ENCODE results near the gene SRXN1.

DNA sequence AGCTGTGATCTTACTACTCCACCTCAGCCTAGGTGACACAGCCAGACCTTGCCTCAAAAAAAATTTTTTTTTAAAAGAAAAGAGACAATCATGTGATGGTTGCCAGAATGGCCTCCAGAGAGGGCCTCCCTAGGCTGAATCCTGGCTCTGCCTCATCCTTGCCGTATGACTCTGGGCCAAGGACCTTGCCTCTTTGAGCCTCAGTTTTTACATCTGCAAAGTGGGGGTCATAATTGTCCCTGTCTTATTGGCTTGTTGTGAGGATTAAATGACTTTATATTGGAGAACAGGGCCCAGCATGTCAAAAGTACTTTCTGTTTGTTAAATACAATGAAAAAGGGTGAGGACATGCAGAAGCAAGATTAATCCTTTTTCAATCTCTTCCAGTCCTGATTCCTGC lies 14.4 kb downstream of the SRXN1 start:
- TF ChIP-seq POLR2A (IDR thresholded peaks at IDR 0.05; ENCODE audit: low read depth, low read length) (no peak), POLR2AphosphoS5 (IDR thresholded peaks at IDR 0.05; ENCODE audit: low read depth, low read length) (no peak)

Data from GM12892 (cell line).